ENCODE results near the gene MAPK10. TPM values are rescaled to one million over a fixed set of nuclear protein-coding genes. Genes with fewer than 3 reads are reported as not detected.
A peak's percentile ranks its signal among the peaks of the same experiment; 100 is the strongest.
"Not testable (repeated sequence)": the region's sequence is repeated elsewhere in the genome, so short reads cannot be mapped to it uniquely, and the experiment has no call there.

The MAPK10 gene
- total RNA-seq, 1 experiment from 2014 or later = 4.7 TPM

DNA sequence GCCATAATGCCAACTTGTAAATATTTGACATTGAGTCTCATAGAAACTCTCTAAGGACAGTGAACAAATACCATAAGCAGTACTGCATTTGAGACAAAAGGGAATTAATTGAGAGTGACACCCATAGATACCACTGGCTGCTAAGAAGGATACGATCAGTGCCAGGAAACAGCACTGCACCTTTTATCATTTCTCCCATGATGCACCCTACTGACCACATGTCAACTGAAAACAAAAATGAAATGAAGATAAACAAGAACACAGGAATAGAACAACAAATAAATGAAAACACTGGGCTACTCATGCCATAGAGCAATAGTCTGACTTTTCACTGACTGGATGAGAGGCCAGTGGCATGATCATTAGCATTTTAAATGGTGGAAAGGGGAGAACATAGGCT, 270.8 kb downstream of the MAPK10 start:
- Mint-ChIP-seq H3K27ac (no peak overlapping the region), H3K9me3 (peaks cover under 1 to 5% of the 10 kb centered on the region in 2 experiments; a peak in 4 of 5 replicates), H3K36me3 (ENCODE audit: insufficient read depth in 1 of 3, low read depth in 3 of 3) (peaks cover 0 to 2% (median 1%) of the 10 kb centered on the region in 3 experiments; a peak in 3 of 7 replicates), H3K4me1 (peaks cover 11 to 12% of the 10 kb centered on the region in 2 experiments), H3K27me3 (ENCODE audit: low read depth) (peaks cover 2% of the 10 kb centered on the region; the same call in 1 of the 2 replicates), H3K4me3 (no peak overlapping the region)
- Histone ChIP-seq H3K56ac (ENCODE audit: insufficient read length, low read depth, low read length) (no peak overlapping the region), H3K9me3 (ENCODE audit: control insufficient read depth, low read depth, low read length) (no peaks in the 10 kb centered on the region), H3K23me2 (ENCODE audit: insufficient read length, low read depth, low read length, poor library complexity, severe bottlenecking) (no peaks in the 10 kb centered on the region), H2AFZ (ENCODE audit: low read length) (no peak overlapping the region), H3K27me3 (ENCODE audit: insufficient read depth, low read length) (no peaks in the 10 kb centered on the region), H2BK120ac (ENCODE audit: low read depth, low read length, poor library complexity, severe bottlenecking) (no peak overlapping the region), H3K4me1 (ENCODE audit: insufficient read depth, low read length) (peaks cover 2% of the 10 kb centered on the region; the same call in 1 of the 2 replicates), H2AK5ac (ENCODE audit: insufficient read length, low read length) (no peak overlapping the region), H3K18ac (ENCODE audit: insufficient read length, low read depth, low read length) (no peak overlapping the region), H4K20me1 (ENCODE audit: control insufficient read depth, insufficient read depth, insufficient read length) (no peaks in the 10 kb centered on the region), H4K91ac (ENCODE audit: insufficient read length, low read depth, low read length) (no peak overlapping the region), H3K79me2 (ENCODE audit: insufficient read depth, low read length) (no peaks in the 10 kb centered on the region), H4K8ac (replicated peaks; ENCODE audit: insufficient read length, low read depth, low read length) (no peak overlapping the region), H4K5ac (ENCODE audit: insufficient read length, low read depth, low read length) (no peak overlapping the region), H2BK5ac (ENCODE audit: insufficient read length, low read length) (no peak overlapping the region), H3K23ac (ENCODE audit: insufficient read length, low read depth, low read length) (no peak overlapping the region), H2BK15ac (ENCODE audit: low read depth, low read length) (no peak overlapping the region), H2BK12ac (ENCODE audit: insufficient read length, low read depth, low read length) (no peak overlapping the region), H3K4ac (ENCODE audit: low read depth, low read length) (no peak overlapping the region), H3T11ph (ENCODE audit: low read length) (no peak overlapping the region), H3K79me1 (ENCODE audit: insufficient read depth, low read depth, low read length, poor library complexity, severe bottlenecking) (no peaks in the 10 kb centered on the region), H3K4me2 (ENCODE audit: insufficient read depth, insufficient read length, low read length) (no peak overlapping the region), H3K27ac (ENCODE audit: insufficient read length, low read depth, low read length) (no peak overlapping the region), H3K9ac (ENCODE audit: extremely low read depth, insufficient read length, low read length) (no peak overlapping the region), H2BK20ac (ENCODE audit: low read depth, low read length, poor library complexity, severe bottlenecking) (no peak overlapping the region), H3K14ac (ENCODE audit: insufficient read depth, low read length) (no peak overlapping the region)
- WGBS (ENCODE audit: extremely low coverage, insufficient read length, low lambda C conversion rate) = no CpG with 5 or more reads among the region's 1 CpG
- TF ChIP-seq, protein P1, sequence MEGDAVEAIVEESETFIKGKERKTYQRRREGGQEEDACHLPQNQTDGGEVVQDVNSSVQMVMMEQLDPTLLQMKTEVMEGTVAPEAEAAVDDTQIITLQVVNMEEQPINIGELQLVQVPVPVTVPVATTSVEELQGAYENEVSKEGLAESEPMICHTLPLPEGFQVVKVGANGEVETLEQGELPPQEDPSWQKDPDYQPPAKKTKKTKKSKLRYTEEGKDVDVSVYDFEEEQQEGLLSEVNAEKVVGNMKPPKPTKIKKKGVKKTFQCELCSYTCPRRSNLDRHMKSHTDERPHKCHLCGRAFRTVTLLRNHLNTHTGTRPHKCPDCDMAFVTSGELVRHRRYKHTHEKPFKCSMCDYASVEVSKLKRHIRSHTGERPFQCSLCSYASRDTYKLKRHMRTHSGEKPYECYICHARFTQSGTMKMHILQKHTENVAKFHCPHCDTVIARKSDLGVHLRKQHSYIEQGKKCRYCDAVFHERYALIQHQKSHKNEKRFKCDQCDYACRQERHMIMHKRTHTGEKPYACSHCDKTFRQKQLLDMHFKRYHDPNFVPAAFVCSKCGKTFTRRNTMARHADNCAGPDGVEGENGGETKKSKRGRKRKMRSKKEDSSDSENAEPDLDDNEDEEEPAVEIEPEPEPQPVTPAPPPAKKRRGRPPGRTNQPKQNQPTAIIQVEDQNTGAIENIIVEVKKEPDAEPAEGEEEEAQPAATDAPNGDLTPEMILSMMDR (conservative IDR thresholded peaks at IDR 0.05) = no peak
- no peak for DNase-seq

DNA sequence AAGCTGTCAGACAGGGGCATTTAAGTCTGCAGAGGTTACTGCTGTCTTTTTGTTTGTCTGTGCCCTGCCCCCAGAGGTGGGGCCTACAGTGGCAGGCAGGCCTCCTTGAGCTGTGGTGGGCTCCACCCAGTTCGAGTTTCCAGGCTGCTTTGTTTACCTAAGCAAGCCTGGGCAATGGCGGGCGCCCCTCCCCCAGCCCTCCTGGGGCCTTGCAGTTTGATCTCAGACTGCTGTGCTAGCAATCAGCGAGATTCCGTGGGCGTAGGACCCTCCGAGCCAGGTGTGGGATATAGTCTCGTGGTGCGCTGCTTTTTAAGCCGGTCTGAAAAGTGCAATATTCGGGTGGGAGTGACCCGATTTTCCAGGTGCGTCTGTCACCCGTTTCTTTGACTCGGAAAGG, 284.1 kb downstream of the MAPK10 start:
- H2BK5ac ChIP-seq (ENCODE audit: insufficient read length, low read length); H3K27me3 ChIP-seq (ENCODE audit: insufficient read depth, low read length); H4K20me1 ChIP-seq (ENCODE audit: control insufficient read depth, insufficient read depth, insufficient read length); H3K14ac ChIP-seq (ENCODE audit: insufficient read depth, low read length); H4K5ac ChIP-seq (ENCODE audit: insufficient read length, low read depth, low read length); H3K27ac Mint-ChIP-seq; H3K4me2 ChIP-seq (ENCODE audit: insufficient read depth, insufficient read length, low read length); H3K4me1 Mint-ChIP-seq; H3K4ac ChIP-seq (ENCODE audit: low read depth, low read length); H3K79me1 ChIP-seq (ENCODE audit: insufficient read depth, low read depth, low read length, poor library complexity, severe bottlenecking); H3K23me2 ChIP-seq (ENCODE audit: insufficient read length, low read depth, low read length, poor library complexity, severe bottlenecking); H3K27ac ChIP-seq (ENCODE audit: insufficient read length, low read depth, low read length); H4K91ac ChIP-seq (ENCODE audit: insufficient read length, low read depth, low read length); H3K4me3 Mint-ChIP-seq; H3K27me3 Mint-ChIP-seq (ENCODE audit: low read depth); H2AK5ac ChIP-seq (ENCODE audit: insufficient read length, low read length); H3K9ac ChIP-seq (ENCODE audit: extremely low read depth, insufficient read length, low read length); H3K36me3 Mint-ChIP-seq (ENCODE audit: insufficient read depth in 1 of 3, low read depth in 3 of 3); H2BK12ac ChIP-seq (ENCODE audit: insufficient read length, low read depth, low read length); H3K79me2 ChIP-seq (ENCODE audit: insufficient read depth, low read length); H3K18ac ChIP-seq (ENCODE audit: insufficient read length, low read depth, low read length); H3K9me3 ChIP-seq (ENCODE audit: control insufficient read depth, low read depth, low read length); H3K4me1 ChIP-seq (ENCODE audit: insufficient read depth, low read length); H2BK15ac ChIP-seq (ENCODE audit: low read depth, low read length); H3K23ac ChIP-seq (ENCODE audit: insufficient read length, low read depth, low read length); H4K8ac ChIP-seq (replicated peaks; ENCODE audit: insufficient read length, low read depth, low read length); H3K56ac ChIP-seq (ENCODE audit: insufficient read length, low read depth, low read length); H2AFZ ChIP-seq (ENCODE audit: low read length); H3T11ph ChIP-seq (ENCODE audit: low read length); H2BK120ac ChIP-seq (ENCODE audit: low read depth, low read length, poor library complexity, severe bottlenecking); H3K9me3 Mint-ChIP-seq; H2BK20ac ChIP-seq (ENCODE audit: low read depth, low read length, poor library complexity, severe bottlenecking): not testable (repeated sequence)
- no CpG with 5 or more reads among the region's 15 CpGs for WGBS (ENCODE audit: extremely low coverage, insufficient read length, low lambda C conversion rate)
- DNase-seq = peak; percentile 42
